GM23248 (cell line): Measurements from ENCODE around the gene IGFBP3. TPM values are rescaled to one million over a fixed set of nuclear protein-coding genes. Genes with fewer than 3 reads are reported as not detected.

Experiments
- DNase-seq: peaks from one replicate; pipeline ENCODE4 v3.0.0-alpha.2; 2015
- H2AFZ ChIP-seq: fragments of 200-600 bp; sonication (generic); 2 replicates; pipeline ENCODE4 v1.6.1; 2016; ENCODE audit warnings: antibody characterized with exemption
- H3F3A ChIP-seq: fragments of 200-600 bp; sonication (generic); 2 replicates; pipeline ENCODE4 v1.6.1; 2016; ENCODE audit warnings: mild to moderate bottlenecking, antibody characterized with exemption, mixed run types; ENCODE audit not compliant: insufficient read depth
- H3K27ac ChIP-seq: fragments of 200-600 bp; sonication (generic); 2 replicates; pipeline ENCODE4 v1.5.1; 2016; ENCODE audit warnings: mild to moderate bottlenecking
- H3K27me3 ChIP-seq: fragments of 200-600 bp; sonication (generic); replicated peaks from 2 replicates; pipeline ENCODE4 v1.6.1; 2016; ENCODE audit warnings: mild to moderate bottlenecking; ENCODE audit not compliant: insufficient read depth
- H3K36me3 ChIP-seq: fragments of 200-600 bp; sonication (generic); 2 replicates; pipeline ENCODE4 v1.6.1; 2016; ENCODE audit warnings: low read depth, mild to moderate bottlenecking
- H3K4me1 ChIP-seq: fragments of 200-600 bp; sonication (generic); 2 replicates; pipeline ENCODE4 v1.6.1; 2016; ENCODE audit warnings: mild to moderate bottlenecking; ENCODE audit not compliant: insufficient read depth
- H3K4me2 ChIP-seq: fragments of 200-600 bp; sonication (generic); one replicate; pipeline ENCODE4 v1.6.1; 2016; ENCODE audit warnings: mild to moderate bottlenecking; ENCODE audit not compliant: unreplicated experiment
- H3K4me3 ChIP-seq: fragments of 200-600 bp; sonication (generic); 2 replicates; pipeline ENCODE4 v1.5.1; 2016; ENCODE audit warnings: mild to moderate bottlenecking
- H3K79me2 ChIP-seq: fragments of 200-600 bp; sonication (generic); 2 replicates; pipeline ENCODE4 v1.6.1; 2016; ENCODE audit warnings: mild to moderate bottlenecking; ENCODE audit not compliant: insufficient read depth
- H3K9ac ChIP-seq: fragments of 200-600 bp; sonication (generic); 2 replicates; pipeline ENCODE4 v1.6.1; 2016; ENCODE audit warnings: mild to moderate bottlenecking
- H3K9me2 ChIP-seq: fragments of 200-600 bp; sonication (generic); 2 replicates; pipeline ENCODE4 v1.6.1; 2016; ENCODE audit warnings: mixed run types, mild to moderate bottlenecking, moderate library complexity; ENCODE audit not compliant: insufficient read depth
- H3K9me3 ChIP-seq: fragments of 200-600 bp; sonication (generic); one replicate; pipeline ENCODE4 v1.6.1; 2017; ENCODE audit warnings: low read depth
- H4K20me1 ChIP-seq: fragments of 200-600 bp; sonication (generic); 2 replicates; pipeline ENCODE4 v1.6.0; 2016; ENCODE audit not compliant: insufficient read depth
- EZH2 ChIP-seq: fragments of 200-600 bp; sonication (generic); IDR thresholded peaks from 2 replicates; pipeline ENCODE4 v1.6.1; 2018; ENCODE audit warnings: antibody characterized with exemption, mild to moderate bottlenecking; ENCODE audit not compliant: insufficient read depth, poor library complexity, severe bottlenecking
- EZH2phosphoT487 ChIP-seq: fragments of 200-600 bp; sonication (generic); IDR thresholded peaks from 2 replicates; pipeline ENCODE4 v1.6.1; 2018; ENCODE audit warnings: antibody characterized with exemption, moderate library complexity, mild to moderate bottlenecking, low read depth; ENCODE audit not compliant: insufficient read depth
- WGBS, 2 experiments: methylation state at CpG; one replicate each; pipeline ENCODE4 v1.1.6; 2015 to 2017; ENCODE audit warnings: low lambda C conversion rate in 2 of 2, low coverage in 1 of 2; ENCODE audit errors: missing lambda C conversion rate in 2 of 2; 5-methylcytosine and 5-hydroxymethylcytosine counted together
- in situ Hi-C: fragments of 300-500 bp; cut with MboI; formaldehyde crosslinking; loops from 2 replicates; pipeline ENCODE4 v1.15.0; 2020
- polyA plus RNA-seq: library from polyadenylated mRNA; unstranded; fragments of >200 nt; fragmentation: Nextera tagmentation; extraction: Ambion mirVana; gene quantifications from 2 replicates; pipeline ENCODE4 v1.2.1, GENCODE V29; 2016
- total RNA-seq: library from RNA; depleted of rRNA; stranded (reverse); fragments of >200 nt; shearing (Covaris generic); gene quantifications from 2 replicates; pipeline ENCODE4 v1.2.3, GENCODE V29; 2014

The IGFBP3 gene
- total and polyA plus RNA-seq, 2 experiments from 2014 or later: 17,437 to 29,310 TPM

GRCh38 chr7:45886931-45887667 is 34.0 kb downstream of the IGFBP3 start:
- no peak for DNase-seq
- Histone ChIP-seq H4K20me1 (no peaks in the 10 kb centered on the region), H3K36me3 (no peaks in the 10 kb centered on the region), H2AFZ (no peak overlapping the region), H3K9me3 (no peaks in the 10 kb centered on the region), H3K27me3 (no peaks in the 10 kb centered on the region), H3K9ac (no peak overlapping the region), H3F3A (peaks cover 22% of the 10 kb centered on the region), H3K4me3 (no peak overlapping the region), H3K4me1 (peaks cover 14% of the 10 kb centered on the region), H3K4me2 (no peak overlapping the region), H3K9me2 (no peaks in the 10 kb centered on the region), H3K79me2 (no peaks in the 10 kb centered on the region), H3K27ac (no peak overlapping the region)
- WGBS, 2 experiments: 97% methylated on average over 5 of the region's 5 CpGs
- in situ Hi-C loops: loop anchor here (25.0 kb wide), 1 partner anchor 1925 kb away; no protein-coding TSS in a partner anchor
- TF ChIP-seq EZH2phosphoT487: no peak
- no peak for TF ChIP-seq EZH2

DNA sequence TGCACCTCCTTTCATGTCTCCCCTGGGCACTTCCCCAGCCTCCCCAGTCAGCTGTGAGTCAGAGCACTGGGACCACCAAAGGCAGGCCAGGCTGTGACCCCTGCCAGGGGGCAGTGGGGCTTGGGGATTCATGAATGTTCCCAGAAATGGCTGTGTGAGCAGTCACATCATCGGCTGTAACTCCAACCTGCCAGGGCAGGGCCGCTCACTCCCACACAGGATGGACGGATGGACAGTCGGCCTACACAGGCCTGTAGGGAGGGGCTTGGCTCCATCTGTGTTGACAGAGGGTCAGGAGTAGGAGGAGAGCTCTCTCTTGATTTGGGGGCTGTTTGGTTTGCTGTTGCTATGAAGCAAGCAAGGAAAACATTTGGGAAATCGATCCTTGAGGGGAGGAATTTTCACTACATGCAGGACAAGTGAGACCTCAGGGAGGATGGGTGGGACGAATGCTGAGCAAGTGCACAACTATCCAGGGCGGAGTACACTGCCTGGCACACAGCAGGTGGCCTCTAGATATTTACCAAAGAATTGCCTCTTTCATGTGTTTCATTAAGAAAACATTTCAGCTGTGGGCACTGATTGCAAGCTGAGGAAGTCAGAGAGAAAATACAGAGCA is 35.7 kb downstream of the IGFBP3 start:
- Histone ChIP-seq H3F3A (peaks cover 30% of the 10 kb centered on the region), H2AFZ (no peak overlapping the region), H3K9me3 (no peaks in the 10 kb centered on the region), H3K4me1 (peaks cover 21% of the 10 kb centered on the region), H3K9ac (no peak overlapping the region), H3K4me2 (peak overlapping the region; percentile 17), H3K27me3 (no peaks in the 10 kb centered on the region), H3K4me3 (no peak overlapping the region), H3K27ac (no peak overlapping the region), H3K9me2 (no peaks in the 10 kb centered on the region), H3K36me3 (no peaks in the 10 kb centered on the region), H4K20me1 (no peaks in the 10 kb centered on the region), H3K79me2 (no peaks in the 10 kb centered on the region)
- WGBS, 2 experiments: 76 to 77% methylated on average over 7 of the region's 7 CpGs
- no peak for TF ChIP-seq EZH2phosphoT487
- no peak for TF ChIP-seq EZH2
- peak; percentile 33 for DNase-seq
- in situ Hi-C loops: loop anchor here (25.0 kb wide), 1 partner anchor 1927 kb away; no protein-coding TSS in a partner anchor

GRCh38 chr7:45884136-45884535 is 36.9 kb downstream of the IGFBP3 start:
- H3K9me3 ChIP-seq: no peaks in the 10 kb centered on the region
- DNase-seq: no peak
- peaks cover 21% of the 10 kb centered on the region for H3K4me1 ChIP-seq
- no peaks in the 10 kb centered on the region for H3K79me2 ChIP-seq
- in situ Hi-C loops: loop anchor here (25.0 kb wide), 1 partner anchor 1928 kb away; no protein-coding TSS in a partner anchor
- no peaks in the 10 kb centered on the region for H3K9me2 ChIP-seq
- no peak overlapping the region for H3K9ac ChIP-seq
- TF ChIP-seq EZH2phosphoT487 (no peak), EZH2 (no peak)
- no peaks in the 10 kb centered on the region for H3K36me3 ChIP-seq
- no peak overlapping the region for H2AFZ ChIP-seq
- H4K20me1 ChIP-seq: no peaks in the 10 kb centered on the region
- no peak overlapping the region for H3K4me3 ChIP-seq
- no peak overlapping the region for H3K4me2 ChIP-seq
- no peaks in the 10 kb centered on the region for H3K27me3 ChIP-seq
- WGBS, 2 experiments: 81 to 83% methylated on average over 4 of the region's 4 CpGs
- H3F3A ChIP-seq: peaks cover 22% of the 10 kb centered on the region
- no peak overlapping the region for H3K27ac ChIP-seq

- WGBS, 2 experiments: 81% methylated on average over 5 of the region's 5 CpGs
- Histone ChIP-seq H3K9me2 (no peaks in the 10 kb centered on the region), H2AFZ (no peak overlapping the region), H4K20me1 (no peaks in the 10 kb centered on the region), H3K4me2 (no peak overlapping the region), H3K9me3 (no peaks in the 10 kb centered on the region), H3K4me3 (no peak overlapping the region), H3K36me3 (no peaks in the 10 kb centered on the region), H3F3A (peaks cover 22% of the 10 kb centered on the region), H3K9ac (0 out of 2 replicates have a peak overlapping the region, but pooled peaks have one; percentile 22), H3K27ac (peak overlapping the region; percentile 85), H3K79me2 (no peaks in the 10 kb centered on the region), H3K4me1 (peaks cover 21% of the 10 kb centered on the region), H3K27me3 (no peaks in the 10 kb centered on the region)
- DNase-seq: no peak
- in situ Hi-C loops: loop anchor here (25.0 kb wide), 1 partner anchor 1930 kb away; no protein-coding TSS in a partner anchor
- TF ChIP-seq EZH2 (no peak), EZH2phosphoT487 (no peak)
Observed at GRCh38 chr7:45882465-45882810, 38.6 kb downstream of the IGFBP3 start.
